ENCODE data around the gene GRAMD4. TPM values are rescaled to one million over a fixed set of nuclear protein-coding genes. Genes with fewer than 3 reads are reported as not detected.

Gene GRAMD4, protein sequence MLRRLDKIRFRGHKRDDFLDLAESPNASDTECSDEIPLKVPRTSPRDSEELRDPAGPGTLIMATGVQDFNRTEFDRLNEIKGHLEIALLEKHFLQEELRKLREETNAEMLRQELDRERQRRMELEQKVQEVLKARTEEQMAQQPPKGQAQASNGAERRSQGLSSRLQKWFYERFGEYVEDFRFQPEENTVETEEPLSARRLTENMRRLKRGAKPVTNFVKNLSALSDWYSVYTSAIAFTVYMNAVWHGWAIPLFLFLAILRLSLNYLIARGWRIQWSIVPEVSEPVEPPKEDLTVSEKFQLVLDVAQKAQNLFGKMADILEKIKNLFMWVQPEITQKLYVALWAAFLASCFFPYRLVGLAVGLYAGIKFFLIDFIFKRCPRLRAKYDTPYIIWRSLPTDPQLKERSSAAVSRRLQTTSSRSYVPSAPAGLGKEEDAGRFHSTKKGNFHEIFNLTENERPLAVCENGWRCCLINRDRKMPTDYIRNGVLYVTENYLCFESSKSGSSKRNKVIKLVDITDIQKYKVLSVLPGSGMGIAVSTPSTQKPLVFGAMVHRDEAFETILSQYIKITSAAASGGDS
- 77.6 TPM for total RNA-seq
- long read RNA-seq, full-length matches to known transcripts: 2 of 192 reads
- long read RNA-seq, partial matches to known transcripts: 62 of 192 reads
- long read RNA-seq, other reads (novel, unspliced or antisense): 128 of 192 reads

DNA sequence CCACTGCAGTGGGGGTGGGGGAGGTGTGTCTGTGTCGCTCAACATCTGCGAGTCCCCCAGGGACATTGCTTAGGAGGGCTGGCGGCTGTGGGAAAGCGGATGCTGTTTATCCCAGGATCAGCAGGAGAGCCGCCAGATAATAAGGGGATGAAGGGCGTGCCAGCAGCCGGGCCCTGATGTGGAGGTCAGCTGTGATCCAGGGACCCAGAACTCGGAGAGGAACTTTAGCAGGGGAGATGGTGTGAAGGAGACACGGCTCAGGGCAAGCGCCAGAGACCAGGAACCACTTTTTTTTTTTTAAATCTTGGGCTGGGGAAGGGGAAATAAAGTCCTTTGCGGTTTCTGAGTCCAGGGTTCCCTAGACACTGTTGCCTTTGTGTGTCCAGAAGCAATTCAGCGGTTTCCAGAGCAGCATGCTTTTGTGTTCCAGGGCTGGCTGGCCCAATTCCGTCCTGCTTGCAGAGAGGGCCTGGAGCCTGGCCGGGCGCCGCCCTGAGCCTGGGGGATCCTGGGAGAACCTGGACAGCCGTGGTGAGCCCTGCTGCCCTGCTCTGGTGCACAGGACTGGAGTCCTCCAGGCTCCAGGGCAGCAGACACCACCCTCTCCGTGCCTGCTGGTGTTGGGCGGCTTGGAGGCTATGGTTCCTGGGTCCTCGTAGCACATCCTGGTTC lies at the start of gene GRAMD4:
Gene GRAMD4 (plus strand): TSS at position 557 of the 672 bp plus-strand sequence. CDS start 6,414 bp downstream, outside the sequence.
- TF ChIP-seq, protein P1, sequence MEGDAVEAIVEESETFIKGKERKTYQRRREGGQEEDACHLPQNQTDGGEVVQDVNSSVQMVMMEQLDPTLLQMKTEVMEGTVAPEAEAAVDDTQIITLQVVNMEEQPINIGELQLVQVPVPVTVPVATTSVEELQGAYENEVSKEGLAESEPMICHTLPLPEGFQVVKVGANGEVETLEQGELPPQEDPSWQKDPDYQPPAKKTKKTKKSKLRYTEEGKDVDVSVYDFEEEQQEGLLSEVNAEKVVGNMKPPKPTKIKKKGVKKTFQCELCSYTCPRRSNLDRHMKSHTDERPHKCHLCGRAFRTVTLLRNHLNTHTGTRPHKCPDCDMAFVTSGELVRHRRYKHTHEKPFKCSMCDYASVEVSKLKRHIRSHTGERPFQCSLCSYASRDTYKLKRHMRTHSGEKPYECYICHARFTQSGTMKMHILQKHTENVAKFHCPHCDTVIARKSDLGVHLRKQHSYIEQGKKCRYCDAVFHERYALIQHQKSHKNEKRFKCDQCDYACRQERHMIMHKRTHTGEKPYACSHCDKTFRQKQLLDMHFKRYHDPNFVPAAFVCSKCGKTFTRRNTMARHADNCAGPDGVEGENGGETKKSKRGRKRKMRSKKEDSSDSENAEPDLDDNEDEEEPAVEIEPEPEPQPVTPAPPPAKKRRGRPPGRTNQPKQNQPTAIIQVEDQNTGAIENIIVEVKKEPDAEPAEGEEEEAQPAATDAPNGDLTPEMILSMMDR (IDR thresholded peaks at IDR 0.05; ENCODE audit: borderline replicate concordance): no peak
- peak within 1 kb of the TSS; percentile 11 for H3K4me3 ChIP-seq
- H3K27ac ChIP-seq (replicated peaks): peak within 1 kb of the TSS; percentile 87
- intact Hi-C loops (cut with micrococcal nuclease): no loop called here
- peak; percentile 74 for DNase-seq
- no peaks in the 10 kb centered on the region for H3K9me3 ChIP-seq (replicated peaks)
- peaks cover 76% of the 10 kb centered on the region for H3K4me1 ChIP-seq
- H3K27me3 ChIP-seq (ENCODE audit: low read depth): no peaks in the 10 kb centered on the region
- no peaks in the 10 kb centered on the region for H3K36me3 ChIP-seq

DNA sequence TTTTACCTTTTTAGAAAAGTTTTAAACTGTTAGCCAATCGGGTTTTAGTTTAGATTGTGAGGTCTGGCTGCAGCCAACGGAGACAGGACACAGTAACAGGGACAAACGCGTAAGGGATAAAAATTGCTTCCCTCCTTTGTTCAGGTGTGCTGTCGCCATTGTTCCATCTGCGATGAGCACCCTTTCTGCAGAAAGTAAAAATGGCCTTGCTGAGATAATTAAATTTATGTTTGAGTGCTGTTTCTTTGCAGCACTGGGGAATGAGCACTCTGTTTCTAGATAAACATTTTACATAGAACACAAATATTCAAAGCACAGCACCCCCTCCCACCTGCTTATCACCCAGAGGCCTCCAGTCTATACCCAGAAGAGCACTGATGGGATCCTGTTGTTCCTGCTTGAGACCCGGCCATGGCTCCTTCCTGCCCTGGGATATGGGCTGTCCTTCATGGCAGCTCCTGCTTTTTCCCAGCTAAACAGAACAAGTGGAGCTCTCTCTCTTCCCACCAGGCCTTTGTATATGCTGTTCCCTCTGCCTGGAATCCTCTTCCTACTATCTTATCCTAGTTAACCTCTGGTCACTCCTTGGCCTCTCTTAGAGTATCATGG lies 48.4 kb upstream of the GRAMD4 start:
- intact Hi-C loops (cut with micrococcal nuclease): no loop called here
- H3K4me3 ChIP-seq: no peak overlapping the region
- H3K27ac ChIP-seq (replicated peaks): no peak overlapping the region
- no peaks in the 10 kb centered on the region for H3K27me3 ChIP-seq (ENCODE audit: low read depth)
- peaks cover 20% of the 10 kb centered on the region for H3K9me3 ChIP-seq (replicated peaks)
- H3K4me1 ChIP-seq: peaks cover 40% of the 10 kb centered on the region
- no peak for DNase-seq
- no peaks in the 10 kb centered on the region for H3K36me3 ChIP-seq
- TF ChIP-seq, protein P1 (IDR thresholded peaks at IDR 0.05; ENCODE audit: borderline replicate concordance): no peak

DNA sequence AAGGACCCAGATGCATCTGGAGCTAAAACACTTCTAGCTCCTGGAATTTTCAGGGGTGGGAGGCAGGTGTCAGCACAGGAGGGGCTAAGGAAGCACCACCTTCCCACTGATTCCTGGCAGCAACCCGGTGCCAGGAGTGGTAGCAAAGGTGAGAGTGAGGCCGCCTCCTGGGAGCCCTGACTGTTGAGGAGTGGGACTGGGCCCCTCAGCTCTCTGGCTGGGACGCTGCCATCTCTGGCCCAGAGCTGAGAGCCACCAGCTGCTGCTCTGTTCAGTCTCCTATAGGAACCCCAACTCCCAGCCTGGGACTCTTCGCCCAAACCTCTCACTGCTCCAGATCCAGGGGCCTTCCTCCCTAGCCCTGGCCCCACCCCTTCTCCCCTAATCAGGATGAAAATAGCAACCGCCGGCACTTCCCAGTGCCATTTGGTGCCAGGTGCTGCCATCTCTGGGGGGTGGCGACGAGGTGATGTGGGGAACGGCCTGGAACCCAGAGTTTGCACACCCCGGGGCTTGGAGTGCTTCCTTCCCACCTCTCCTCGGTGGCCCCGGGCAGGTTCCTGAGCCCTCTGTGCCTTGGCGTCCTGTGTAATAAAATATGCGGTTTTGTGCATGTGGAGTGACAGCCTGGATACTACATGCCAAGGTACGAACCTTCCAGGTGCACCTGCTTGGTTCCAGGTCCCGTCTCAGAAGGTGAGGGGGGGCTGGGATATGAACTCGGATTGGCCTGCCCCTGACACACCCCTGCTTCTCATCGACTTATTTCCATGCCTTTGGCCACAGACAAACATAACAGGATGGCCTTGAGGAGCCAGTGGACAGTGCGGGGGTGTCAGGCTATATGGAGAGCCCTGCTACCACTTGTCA lies 47.0 kb upstream of the GRAMD4 start:
- Histone ChIP-seq H3K27ac (replicated peaks) (peak overlapping the region; percentile 19), H3K36me3 (no peaks in the 10 kb centered on the region), H3K4me3 (no peak overlapping the region), H3K27me3 (ENCODE audit: low read depth) (no peaks in the 10 kb centered on the region), H3K4me1 (peaks cover 48% of the 10 kb centered on the region), H3K9me3 (replicated peaks) (peaks cover 20% of the 10 kb centered on the region)
- peak; percentile 27 for DNase-seq
- intact Hi-C loops (cut with micrococcal nuclease): no loop called here
- TF ChIP-seq, protein P1 (IDR thresholded peaks at IDR 0.05; ENCODE audit: borderline replicate concordance): no peak

DNA sequence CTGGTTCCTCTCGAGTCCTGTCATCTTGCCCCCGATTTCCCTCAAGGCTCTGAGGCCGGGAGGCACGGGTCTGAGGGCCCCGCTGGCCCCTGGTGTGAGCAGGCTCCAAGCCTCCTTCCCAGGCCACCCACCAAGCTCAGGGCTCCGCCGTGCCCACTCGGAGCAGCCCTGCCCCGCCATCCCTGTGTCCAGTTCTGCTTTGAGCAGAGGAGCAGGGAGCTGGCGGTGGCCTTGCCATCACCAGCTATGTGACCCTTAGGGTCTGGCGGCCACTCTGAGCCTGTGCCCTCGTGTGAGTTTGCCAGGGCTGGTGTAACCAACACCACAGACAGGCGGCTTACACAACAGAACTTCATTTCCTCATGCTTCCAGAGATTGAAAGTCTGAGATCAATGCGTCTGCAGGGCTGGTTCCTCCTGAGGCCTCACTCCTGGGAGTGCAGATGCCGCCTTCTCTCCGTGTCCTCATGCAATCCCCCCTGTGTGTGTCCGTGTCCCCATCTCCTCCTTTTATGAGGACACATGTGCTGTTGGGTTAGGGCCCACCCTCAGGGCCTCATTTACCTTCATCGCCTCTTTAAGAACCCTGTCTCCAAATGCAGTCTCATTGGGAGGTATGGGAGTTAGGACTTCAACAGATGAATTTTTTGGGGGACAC lies 46.3 kb upstream of the GRAMD4 start:
- TF ChIP-seq, protein P1 (IDR thresholded peaks at IDR 0.05; ENCODE audit: borderline replicate concordance): no peak
- Histone ChIP-seq H3K36me3 (no peaks in the 10 kb centered on the region), H3K4me1 (peaks cover 56% of the 10 kb centered on the region), H3K27ac (replicated peaks) (peak overlapping the region; percentile 86), H3K4me3 (no peak overlapping the region), H3K9me3 (replicated peaks) (peaks cover 20% of the 10 kb centered on the region), H3K27me3 (ENCODE audit: low read depth) (no peaks in the 10 kb centered on the region)
- DNase-seq: peak; percentile 13
- intact Hi-C loops (cut with micrococcal nuclease): no loop called here
